Kidney epithelial cell (primary cell): ENCODE measurements around the gene TMEM9B. TPM values are rescaled to one million over a fixed set of nuclear protein-coding genes. Genes with fewer than 3 reads are reported as not detected.
"Not testable (repeated sequence)": the region's sequence is repeated elsewhere in the genome, so short reads cannot be mapped to it uniquely, and the experiment has no call there.

Experiments used
- DNase-seq: peaks from one replicate; pipeline ENCODE4 v3.0.0-alpha.2; 2010; ENCODE audit warnings: low read depth
- H3K27me3 ChIP-seq: 2 replicates; pipeline ENCODE4 v1.6.0; 2011; ENCODE audit warnings: low read length; ENCODE audit not compliant: control insufficient read depth, insufficient read depth
- H3K36me3 ChIP-seq: 2 replicates; pipeline ENCODE4 v1.5.1; 2011; ENCODE audit warnings: low read length; ENCODE audit not compliant: control insufficient read depth, insufficient read depth
- H3K4me3 ChIP-seq: 2 replicates; pipeline ENCODE4 v1.5.1; 2011; ENCODE audit warnings: low read depth, mild to moderate bottlenecking, control low read depth, low read length
- CTCF ChIP-seq: IDR thresholded peaks from 2 replicates; pipeline ENCODE4 v1.5.1; 2011; ENCODE audit warnings: mild to moderate bottlenecking, moderate library complexity, low read length, control low read depth, inconsistent platforms; ENCODE audit not compliant: insufficient read depth, poor library complexity, severe bottlenecking
- total RNA-seq: library from RNA; depleted of rRNA; stranded (reverse); fragments of >200 nt; gene quantifications from 2 replicates; pipeline ENCODE4 v1.2.3, GENCODE V29; 2015

The TMEM9B gene
- total RNA-seq: 46.4 and 51.4 TPM in 2 replicates

- TF ChIP-seq CTCF: no peak
- H3K27me3 ChIP-seq: no peaks in the 10 kb centered on the region
- H3K4me3 ChIP-seq: peak within 1 kb of the TSS; percentile 69
- no peaks in the 10 kb centered on the region for H3K36me3 ChIP-seq
- DNase-seq: peak; percentile 42
Observed at GRCh38 chr11:8964324-8965320, at the start of gene TMEM9B. TMEM9B (minus strand) TSS chr11:8964442; CDS start chr11:8964313, 129 bp downstream.

- DNase-seq: no peak
- no peak for TF ChIP-seq CTCF
- H3K4me3 ChIP-seq: no peak overlapping the region
- no peaks in the 10 kb centered on the region for H3K27me3 ChIP-seq
- H3K36me3 ChIP-seq: no peaks in the 10 kb centered on the region
Observed at GRCh38 chr11:9013373-9013772, 49.1 kb upstream of the TMEM9B start.

GRCh38 chr11:9009538-9009937 is 45.3 kb upstream of the TMEM9B start:
- not testable (repeated sequence) for H3K4me3 ChIP-seq, DNase-seq, H3K36me3 ChIP-seq
- peaks cover 14% of the 10 kb centered on the region for H3K27me3 ChIP-seq

GRCh38 chr11:9008661-9009060 is 44.4 kb upstream of the TMEM9B start:
- no peak overlapping the region for H3K4me3 ChIP-seq
- H3K36me3 ChIP-seq: no peaks in the 10 kb centered on the region
- TF ChIP-seq CTCF: no peak
- DNase-seq: no peak
- H3K27me3 ChIP-seq: peaks cover 22% of the 10 kb centered on the region

GRCh38 chr11:9008011-9008550 is 43.8 kb upstream of the TMEM9B start:
- no peak overlapping the region for H3K4me3 ChIP-seq
- DNase-seq: no peak
- H3K36me3 ChIP-seq: no peaks in the 10 kb centered on the region
- H3K27me3 ChIP-seq: peaks cover 26% of the 10 kb centered on the region
- no peak for TF ChIP-seq CTCF

GRCh38 chr11:9005087-9005486 is 40.8 kb upstream of the TMEM9B start:
- no peak for DNase-seq
- Histone ChIP-seq H3K36me3 (no peaks in the 10 kb centered on the region), H3K27me3 (peaks cover 26% of the 10 kb centered on the region), H3K4me3 (no peak overlapping the region)
- no peak for TF ChIP-seq CTCF
